OCI-LY3 (cell line): Measurements from ENCODE around the gene BBX.

ENCODE experiments used
- EZH2phosphoT487 ChIP-seq: fragments of 200-600 bp; shearing (Covaris generic); IDR thresholded peaks from 2 replicates; pipeline ENCODE4 v1.6.1; 2018; ENCODE audit warnings: antibody characterized with exemption, mixed run types, low read depth
- TF ChIP-seq, protein P1 (sequence below): fragments of 200-600, 300-600 bp; sonication (generic); IDR thresholded peaks from 2 replicates; pipeline ENCODE4 v1.5.1; 2014; ENCODE audit warnings: antibody characterized with exemption, low read length, low read depth

DNA sequence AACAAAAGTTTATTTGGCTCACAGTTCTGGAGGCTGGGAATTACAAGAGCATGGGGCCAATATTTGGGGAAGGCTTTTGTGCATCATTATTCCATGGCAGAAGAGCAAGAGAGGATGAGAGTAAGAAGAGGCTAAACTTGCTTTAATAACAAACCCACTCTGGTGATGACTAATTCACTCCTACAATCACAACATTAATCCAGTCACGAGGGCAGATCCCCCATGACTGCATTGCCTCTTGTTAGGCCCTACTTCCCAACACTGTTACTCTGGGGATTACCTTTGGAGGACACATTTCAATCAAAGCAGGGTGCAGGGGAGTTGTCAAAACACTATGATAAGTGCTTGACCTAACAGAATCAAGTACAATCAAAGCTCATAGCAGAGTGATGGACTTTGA, 181.7 kb downstream of the BBX start:
- TF ChIP-seq, protein P1, sequence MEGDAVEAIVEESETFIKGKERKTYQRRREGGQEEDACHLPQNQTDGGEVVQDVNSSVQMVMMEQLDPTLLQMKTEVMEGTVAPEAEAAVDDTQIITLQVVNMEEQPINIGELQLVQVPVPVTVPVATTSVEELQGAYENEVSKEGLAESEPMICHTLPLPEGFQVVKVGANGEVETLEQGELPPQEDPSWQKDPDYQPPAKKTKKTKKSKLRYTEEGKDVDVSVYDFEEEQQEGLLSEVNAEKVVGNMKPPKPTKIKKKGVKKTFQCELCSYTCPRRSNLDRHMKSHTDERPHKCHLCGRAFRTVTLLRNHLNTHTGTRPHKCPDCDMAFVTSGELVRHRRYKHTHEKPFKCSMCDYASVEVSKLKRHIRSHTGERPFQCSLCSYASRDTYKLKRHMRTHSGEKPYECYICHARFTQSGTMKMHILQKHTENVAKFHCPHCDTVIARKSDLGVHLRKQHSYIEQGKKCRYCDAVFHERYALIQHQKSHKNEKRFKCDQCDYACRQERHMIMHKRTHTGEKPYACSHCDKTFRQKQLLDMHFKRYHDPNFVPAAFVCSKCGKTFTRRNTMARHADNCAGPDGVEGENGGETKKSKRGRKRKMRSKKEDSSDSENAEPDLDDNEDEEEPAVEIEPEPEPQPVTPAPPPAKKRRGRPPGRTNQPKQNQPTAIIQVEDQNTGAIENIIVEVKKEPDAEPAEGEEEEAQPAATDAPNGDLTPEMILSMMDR: no peak
- no peak for TF ChIP-seq EZH2phosphoT487
